GM12878 (cell line): ENCODE results near the gene MYCBPAP. TPM values are rescaled to one million over a fixed set of nuclear protein-coding genes. Genes with fewer than 3 reads are reported as not detected.

Experiments
- ATAC-seq: fragments of 200-7000 bp; cut with Tn5 transposase; 3 replicates; pipeline ENCODE4 v1.9.1; 2020; ENCODE audit warnings: mild to moderate bottlenecking, moderate library complexity
- BruUV-seq: library from RNA; stranded (reverse); fragments of 400-500 nt; replicated peaks from 2 replicates; lab custom pipeline; 2021; lab: Mats Ljungman, UMichigan
- CTCF ChIA-PET: fragments of 300-600 bp; sonication (Branson Sonifier 250); formaldehyde crosslinking; extraction: SDS; loops from one replicate; lab custom pipeline; 2021; ENCODE audit warnings: inconsistent platforms; lab: Yijun Ruan, JAX
- POLR2A ChIA-PET: fragments of 350-600 bp; formaldehyde crosslinking; extraction: SDS; loops from one replicate; lab custom pipeline; 2021; ENCODE audit warnings: inconsistent platforms; lab: Charles Lee
- RAD21 ChIA-PET: fragments of 300-600 bp; sonication (Branson Sonifier 250); formaldehyde crosslinking; loops from one replicate; lab custom pipeline; 2023; ENCODE audit warnings: antibody characterized with exemption; ENCODE audit not compliant: unreplicated experiment; lab: Charles Lee
- SMC1A ChIA-PET: fragments of 300-600 bp; sonication (Branson Sonifier 250); formaldehyde crosslinking; loops from one replicate; lab custom pipeline; 2023; ENCODE audit not compliant: unreplicated experiment, uncharacterized antibody; lab: Charles Lee
- DNase-seq: peaks from one replicate; pipeline ENCODE4 v3.0.0-alpha.2; 2011; ENCODE audit warnings: low read depth, low spot score
- FAIRE-seq: peaks from 3 replicates; lab custom pipeline; 2011; peaks lifted over from hg19 to GRCh38; lab: Jason Lieb, UNC
- H2AFZ ChIP-seq: 2 replicates; pipeline ENCODE4 v1.6.0; 2011; ENCODE audit warnings: low read depth, low read length, control low read depth; ENCODE audit not compliant: control insufficient read depth
- H3K27ac ChIP-seq: 2 replicates; pipeline ENCODE4 v1.5.1; 2011; ENCODE audit warnings: control low read depth; ENCODE audit not compliant: control insufficient read depth, insufficient read depth
- H3K27me3 ChIP-seq, 2 experiments: replicated peaks in 1 of 2; 2 replicates each; pipeline versions ENCODE4 v1.6.0 to v1.6.1; 2011; ENCODE audit warnings: low read length in 1 of 2; ENCODE audit not compliant: control insufficient read depth in 2 of 2, insufficient read depth in 2 of 2
- H3K36me3 ChIP-seq, 2 experiments: 2 replicates each; pipeline ENCODE4 v1.5.1; 2011; ENCODE audit warnings: low read length in 1 of 2; ENCODE audit not compliant: control insufficient read depth in 2 of 2, insufficient read depth in 2 of 2
- H3K4me1 ChIP-seq: 2 replicates; pipeline ENCODE4 v1.6.1; 2011; ENCODE audit warnings: mild to moderate bottlenecking, low read length, moderate library complexity, mixed read lengths; ENCODE audit not compliant: control insufficient read depth, insufficient read depth
- H3K4me2 ChIP-seq: 2 replicates; pipeline ENCODE4 v1.6.0; 2011; ENCODE audit warnings: control low read depth; ENCODE audit not compliant: control insufficient read depth, insufficient read depth
- H3K4me3 ChIP-seq: fragments of 200-600 bp; sonication (generic); 2 replicates; pipeline ENCODE4 v1.5.1; 2016
- H3K79me2 ChIP-seq: 2 replicates; pipeline ENCODE4 v1.6.0; 2011; ENCODE audit warnings: low read length; ENCODE audit not compliant: control insufficient read depth, insufficient read depth
- H3K9ac ChIP-seq: 2 replicates; pipeline ENCODE4 v1.8.0; 2011; ENCODE audit warnings: low read length, control low read depth, mixed read lengths; ENCODE audit not compliant: control insufficient read depth, insufficient read depth
- H3K9me3 ChIP-seq: replicated peaks from 3 replicates; pipeline ENCODE4 v1.5.1; 2011; ENCODE audit warnings: mild to moderate bottlenecking, low read length; ENCODE audit not compliant: control insufficient read depth, insufficient read depth
- H4K20me1 ChIP-seq: 2 replicates; pipeline ENCODE4 v1.6.0; 2011; ENCODE audit not compliant: control insufficient read depth, insufficient read depth
- CHD4 ChIP-seq: fragments of 200-600 bp; sonication (generic); IDR thresholded peaks from 2 replicates; pipeline ENCODE4 v1.6.1; 2016; ENCODE audit warnings: mild to moderate bottlenecking
- E2F4 ChIP-seq: IDR thresholded peaks from 2 replicates; pipeline ENCODE4 v1.6.1; 2012; ENCODE audit warnings: low read depth, low read length, improper control_type of control experiment
- ESRRA ChIP-seq: IDR thresholded peaks from 2 replicates; pipeline ENCODE4 v1.6.1; 2012; ENCODE audit warnings: mild to moderate bottlenecking, low read length, improper control_type of control experiment
- NFYB ChIP-seq: IDR thresholded peaks from 2 replicates; pipeline ENCODE4 v1.6.1; 2011; ENCODE audit warnings: low read depth, mild to moderate bottlenecking, low read length, improper control_type of control experiment, moderate library complexity; ENCODE audit not compliant: insufficient read depth
- POLR2AphosphoS2 ChIP-seq: IDR thresholded peaks from 2 replicates; pipeline ENCODE4 v1.6.1; 2011; ENCODE audit warnings: low read depth, mild to moderate bottlenecking, low read length, improper control_type of control experiment, moderate library complexity
- USF2 ChIP-seq: IDR thresholded peaks from 2 replicates; pipeline ENCODE4 v1.6.1; 2011; ENCODE audit warnings: low read depth, low read length, improper control_type of control experiment, borderline replicate concordance
- WGBS: methylation state at CpG from one replicate; pipeline ENCODE4 v1.1.6; 2016; ENCODE audit warnings: low lambda C conversion rate; ENCODE audit not compliant: insufficient replicate concordance, insufficient coverage; ENCODE audit errors: missing lambda C conversion rate; 5-methylcytosine and 5-hydroxymethylcytosine counted together
- in situ Hi-C: fragments of 300-500 bp; cut with MboI; formaldehyde crosslinking; loops from 9 replicates; pipeline ENCODE4 v1.14.3; 2018; ENCODE audit warnings: mixed read lengths
- intact Hi-C: fragments of 100-400 bp; cut with micrococcal nuclease; formaldehyde crosslinking; loops from one replicate; pipeline ENCODE4 v1.14.2; 2022; ENCODE audit not compliant: unreplicated experiment
- polyA plus RNA-seq, 11 experiments: library from polyadenylated mRNA; depleted of rRNA in 4 of 11; unstranded in 6 of 11; stranded (reverse) in 5 of 11; fragments of >200 nt; fragmentation: Nextera tagmentation in 4 of 11; fragmentation: Illumina TruSeq in 1 of 11; extraction: Ambion mirVana in 4 of 11; extraction: Trizol in 1 of 11; gene quantifications; 1 replicate in 1 of 11; 2 replicates in 10 of 11; pipeline versions ENCODE4 v1.2.1 to v1.2.3, GENCODE V29; 2011 to 2016; ENCODE audit warnings: inconsistent platforms in 2 of 11, missing spikeins in 2 of 11, low read depth in 1 of 11
- total RNA-seq, 4 experiments: library from RNA; depleted of rRNA in 3 of 4; stranded (reverse); fragments of >200 nt in 3 of 4; fragmentation: Illumina TruSeq in 1 of 4; extraction: Trizol in 1 of 4; gene quantifications; 2 replicates each; pipeline versions ENCODE4 v1.2.1 to v1.2.3, GENCODE V29; 2013 to 2021
- TF ChIP-seq, protein P1 (sequence below): fragments of 450-650 bp; IDR thresholded peaks from 2 replicates; pipeline ENCODE4 v1.6.1; 2016; ENCODE audit warnings: mild to moderate bottlenecking
- TF ChIP-seq, protein P2 (sequence below): fragments of 450-650 bp; IDR thresholded peaks from 2 replicates; pipeline ENCODE4 v1.6.1; 2016; ENCODE audit warnings: mild to moderate bottlenecking
- TF ChIP-seq, protein P3 (sequence below): fragments of 450-650 bp; formaldehyde crosslinking; IDR thresholded peaks from 2 replicates; pipeline ENCODE4 v1.4.0; 2020; ENCODE audit warnings: mild to moderate bottlenecking, moderate library complexity
- TF ChIP-seq, protein P4 (sequence below): IDR thresholded peaks from 2 replicates; pipeline ENCODE4 v1.6.1; 2011; ENCODE audit warnings: low read depth, mild to moderate bottlenecking, low read length, moderate library complexity, borderline replicate concordance; ENCODE audit errors: extremely low read depth

Gene MYCBPAP
- total and polyA plus RNA-seq, 10 of the 15 experiments (the other 5 are each of a cell fraction or from before 2014, with no cell fraction given): 0.23 to 2.7 (median 1.5) TPM

GRCh38 chr17:50514388-50514787 lies 6.1 kb downstream of the MYCBPAP start:
- Histone ChIP-seq H3K27me3 (no peaks in the 10 kb centered on the region), H3K9me3 (no peaks in the 10 kb centered on the region), H3K27ac (no peak overlapping the region), H2AFZ (no peak overlapping the region)
- in situ Hi-C loops: no loop called here
- intact Hi-C loops: no loop called here
- RAD21 ChIA-PET: interaction anchor here (1.5 kb wide), 1 partner anchor 28 kb away, joined by 3 read pairs; no protein-coding TSS in a partner anchor
- TF ChIP-seq E2F4 (no peak), NFYB (no peak), ESRRA (no peak), CHD4 (no peak), POLR2AphosphoS2 (no peak), USF2 (no peak)
- TF ChIP-seq, protein P1, sequence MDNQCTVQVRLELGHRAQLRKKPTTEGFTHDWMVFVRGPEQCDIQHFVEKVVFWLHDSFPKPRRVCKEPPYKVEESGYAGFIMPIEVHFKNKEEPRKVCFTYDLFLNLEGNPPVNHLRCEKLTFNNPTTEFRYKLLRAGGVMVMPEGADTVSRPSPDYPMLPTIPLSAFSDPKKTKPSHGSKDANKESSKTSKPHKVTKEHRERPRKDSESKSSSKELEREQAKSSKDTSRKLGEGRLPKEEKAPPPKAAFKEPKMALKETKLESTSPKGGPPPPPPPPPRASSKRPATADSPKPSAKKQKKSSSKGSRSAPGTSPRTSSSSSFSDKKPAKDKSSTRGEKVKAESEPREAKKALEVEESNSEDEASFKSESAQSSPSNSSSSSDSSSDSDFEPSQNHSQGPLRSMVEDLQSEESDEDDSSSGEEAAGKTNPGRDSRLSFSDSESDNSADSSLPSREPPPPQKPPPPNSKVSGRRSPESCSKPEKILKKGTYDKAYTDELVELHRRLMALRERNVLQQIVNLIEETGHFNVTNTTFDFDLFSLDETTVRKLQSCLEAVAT: no peak
- TF ChIP-seq, protein P2, sequence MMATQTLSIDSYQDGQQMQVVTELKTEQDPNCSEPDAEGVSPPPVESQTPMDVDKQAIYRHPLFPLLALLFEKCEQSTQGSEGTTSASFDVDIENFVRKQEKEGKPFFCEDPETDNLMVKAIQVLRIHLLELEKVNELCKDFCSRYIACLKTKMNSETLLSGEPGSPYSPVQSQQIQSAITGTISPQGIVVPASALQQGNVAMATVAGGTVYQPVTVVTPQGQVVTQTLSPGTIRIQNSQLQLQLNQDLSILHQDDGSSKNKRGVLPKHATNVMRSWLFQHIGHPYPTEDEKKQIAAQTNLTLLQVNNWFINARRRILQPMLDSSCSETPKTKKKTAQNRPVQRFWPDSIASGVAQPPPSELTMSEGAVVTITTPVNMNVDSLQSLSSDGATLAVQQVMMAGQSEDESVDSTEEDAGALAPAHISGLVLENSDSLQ: no peak
- TF ChIP-seq, protein P3, sequence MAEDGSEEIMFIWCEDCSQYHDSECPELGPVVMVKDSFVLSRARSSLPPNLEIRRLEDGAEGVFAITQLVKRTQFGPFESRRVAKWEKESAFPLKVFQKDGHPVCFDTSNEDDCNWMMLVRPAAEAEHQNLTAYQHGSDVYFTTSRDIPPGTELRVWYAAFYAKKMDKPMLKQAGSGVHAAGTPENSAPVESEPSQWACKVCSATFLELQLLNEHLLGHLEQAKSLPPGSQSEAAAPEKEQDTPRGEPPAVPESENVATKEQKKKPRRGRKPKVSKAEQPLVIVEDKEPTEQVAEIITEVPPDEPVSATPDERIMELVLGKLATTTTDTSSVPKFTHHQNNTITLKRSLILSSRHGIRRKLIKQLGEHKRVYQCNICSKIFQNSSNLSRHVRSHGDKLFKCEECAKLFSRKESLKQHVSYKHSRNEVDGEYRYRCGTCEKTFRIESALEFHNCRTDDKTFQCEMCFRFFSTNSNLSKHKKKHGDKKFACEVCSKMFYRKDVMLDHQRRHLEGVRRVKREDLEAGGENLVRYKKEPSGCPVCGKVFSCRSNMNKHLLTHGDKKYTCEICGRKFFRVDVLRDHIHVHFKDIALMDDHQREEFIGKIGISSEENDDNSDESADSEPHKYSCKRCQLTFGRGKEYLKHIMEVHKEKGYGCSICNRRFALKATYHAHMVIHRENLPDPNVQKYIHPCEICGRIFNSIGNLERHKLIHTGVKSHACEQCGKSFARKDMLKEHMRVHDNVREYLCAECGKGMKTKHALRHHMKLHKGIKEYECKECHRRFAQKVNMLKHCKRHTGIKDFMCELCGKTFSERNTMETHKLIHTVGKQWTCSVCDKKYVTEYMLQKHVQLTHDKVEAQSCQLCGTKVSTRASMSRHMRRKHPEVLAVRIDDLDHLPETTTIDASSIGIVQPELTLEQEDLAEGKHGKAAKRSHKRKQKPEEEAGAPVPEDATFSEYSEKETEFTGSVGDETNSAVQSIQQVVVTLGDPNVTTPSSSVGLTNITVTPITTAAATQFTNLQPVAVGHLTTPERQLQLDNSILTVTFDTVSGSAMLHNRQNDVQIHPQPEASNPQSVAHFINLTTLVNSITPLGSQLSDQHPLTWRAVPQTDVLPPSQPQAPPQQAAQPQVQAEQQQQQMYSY (CRISPR knock-in tag): no peak
- TF ChIP-seq, protein P4, sequence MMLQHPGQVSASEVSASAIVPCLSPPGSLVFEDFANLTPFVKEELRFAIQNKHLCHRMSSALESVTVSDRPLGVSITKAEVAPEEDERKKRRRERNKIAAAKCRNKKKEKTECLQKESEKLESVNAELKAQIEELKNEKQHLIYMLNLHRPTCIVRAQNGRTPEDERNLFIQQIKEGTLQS: no peak
- TF ChIP-seq, all 136 proteins: peak for 0
- Histone ChIP-seq H3K4me1 (peaks cover 17% of the 10 kb centered on the region), H3K36me3 (no peaks in the 10 kb centered on the region), H3K79me2 (no peaks in the 10 kb centered on the region), H3K9ac (no peak overlapping the region), H4K20me1 (no peaks in the 10 kb centered on the region), H3K4me3 (no peak overlapping the region), H3K4me2 (no peak overlapping the region)
- SMC1A ChIA-PET: no interaction called here
- CTCF ChIA-PET: no interaction called here
- DNase-seq (no peak), FAIRE-seq (no peak), ATAC-seq (no peak)
- POLR2A ChIA-PET: no interaction called here
- BruUV-seq: no TSS peak
- WGBS: 68% methylated on average over 3 of the region's 3 CpGs
